Neural cell (in vitro differentiated cells): ENCODE results near the gene SNX13.

Source experiments
- CTCF ChIP-seq: fragments of 450-650 bp; IDR thresholded peaks from 2 replicates; pipeline ENCODE4 v1.5.1; 2014; ENCODE audit warnings: antibody characterized with exemption, mild to moderate bottlenecking, moderate library complexity; ENCODE audit not compliant: poor library complexity, severe bottlenecking
- EP300 ChIP-seq: fragments of 450-650 bp; conservative IDR thresholded peaks from 2 replicates; pipeline ENCODE4 v1.6.1; 2014; ENCODE audit warnings: antibody characterized with exemption, mild to moderate bottlenecking, moderate library complexity; ENCODE audit not compliant: poor library complexity, severe bottlenecking
- EZH2 ChIP-seq: fragments of 200-600, 300-800 bp; shearing (Covaris generic), sonication (generic); IDR thresholded peaks from 2 replicates; pipeline ENCODE4 v1.6.1; 2014; ENCODE audit warnings: antibody characterized with exemption, low read length, borderline replicate concordance, mild to moderate bottlenecking; ENCODE audit not compliant: insufficient read depth, poor library complexity, severe bottlenecking
- MXI1 ChIP-seq: fragments of 450-650 bp; conservative IDR thresholded peaks from 2 replicates; pipeline ENCODE4 v1.6.1; 2014; ENCODE audit warnings: antibody characterized with exemption, mild to moderate bottlenecking; ENCODE audit not compliant: poor library complexity, severe bottlenecking
- POLR2AphosphoS5 ChIP-seq: IDR thresholded peaks from 2 replicates; pipeline ENCODE4 v1.6.1; 2012
- RAD21 ChIP-seq: fragments of 450-650 bp; conservative IDR thresholded peaks from 2 replicates; pipeline ENCODE4 v1.6.1; 2014; ENCODE audit warnings: antibody characterized with exemption, mild to moderate bottlenecking, moderate library complexity
- REST ChIP-seq: IDR thresholded peaks from 2 replicates; pipeline ENCODE4 v1.6.1; 2012; ENCODE audit warnings: borderline replicate concordance
- SMC3 ChIP-seq: fragments of 450-650 bp; conservative IDR thresholded peaks from 2 replicates; pipeline ENCODE4 v1.6.1; 2014; ENCODE audit warnings: antibody characterized with exemption, mild to moderate bottlenecking, moderate library complexity; ENCODE audit not compliant: poor library complexity

DNA sequence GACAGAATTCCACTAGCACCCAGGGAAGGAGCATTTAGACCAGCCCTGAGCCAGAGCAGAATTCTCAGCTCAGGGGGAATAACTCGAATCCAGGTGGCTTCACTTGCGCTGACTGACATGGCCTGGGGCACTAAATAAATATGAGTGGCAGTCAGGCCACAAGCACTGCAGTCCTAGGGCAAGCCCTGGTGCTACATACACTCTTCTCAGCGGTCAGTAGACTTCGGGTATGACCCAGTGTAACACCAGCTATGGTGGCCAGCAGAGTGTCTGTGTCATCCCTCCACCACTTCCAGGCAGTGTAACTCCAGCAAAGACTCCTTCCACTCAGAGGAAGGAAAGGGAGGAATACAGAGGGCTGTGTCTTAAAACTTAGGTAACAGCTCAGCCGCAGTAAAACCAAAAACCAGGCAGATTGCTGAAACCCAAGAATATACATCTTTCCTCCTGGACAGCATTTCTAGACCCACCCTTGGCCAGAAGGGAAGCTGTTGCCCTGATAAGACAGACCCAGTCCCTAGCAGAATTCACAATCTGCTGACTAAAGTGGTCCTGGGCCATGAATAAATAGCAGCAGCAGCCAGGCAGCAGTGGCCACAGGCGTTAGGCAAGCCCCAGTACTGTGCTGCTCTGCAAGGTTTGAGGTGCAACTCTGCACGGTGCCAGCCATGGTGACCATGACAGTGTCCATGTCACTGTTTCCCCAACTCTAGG, 77.0 kb downstream of the SNX13 start:
- TF ChIP-seq EZH2: no peak
- TF ChIP-seq SMC3: no peak
- no peak for TF ChIP-seq CTCF
- TF ChIP-seq EP300: no peak
- no peak for TF ChIP-seq RAD21
- TF ChIP-seq MXI1: no peak
- TF ChIP-seq POLR2AphosphoS5: no peak
- TF ChIP-seq REST: no peak
